Endothelial cell of umbilical vein (primary cell): ENCODE measurements around the gene BTBD2.

Experiments used
- POLR2AphosphoS5 ChIP-seq: IDR thresholded peaks from 2 replicates; pipeline ENCODE4 v1.6.1; 2012; ENCODE audit warnings: low read depth, mild to moderate bottlenecking, control low read depth, low read length, moderate library complexity; ENCODE audit not compliant: insufficient read depth
- TF ChIP-seq, protein P1 (sequence below), 2 donors: IDR thresholded peaks; 1 replicate in 1 of 2; 2 replicates in 1 of 2; pipeline ENCODE4 v1.5.1; 2011; ENCODE audit warnings: low read length in 2 of 2, mild to moderate bottlenecking in 2 of 2, moderate library complexity in 2 of 2, control low read depth in 1 of 2, inconsistent platforms in 1 of 2, low read depth in 1 of 2; ENCODE audit not compliant: insufficient read depth in 1 of 2; ENCODE audit errors: extremely low read depth in 1 of 2

DNA sequence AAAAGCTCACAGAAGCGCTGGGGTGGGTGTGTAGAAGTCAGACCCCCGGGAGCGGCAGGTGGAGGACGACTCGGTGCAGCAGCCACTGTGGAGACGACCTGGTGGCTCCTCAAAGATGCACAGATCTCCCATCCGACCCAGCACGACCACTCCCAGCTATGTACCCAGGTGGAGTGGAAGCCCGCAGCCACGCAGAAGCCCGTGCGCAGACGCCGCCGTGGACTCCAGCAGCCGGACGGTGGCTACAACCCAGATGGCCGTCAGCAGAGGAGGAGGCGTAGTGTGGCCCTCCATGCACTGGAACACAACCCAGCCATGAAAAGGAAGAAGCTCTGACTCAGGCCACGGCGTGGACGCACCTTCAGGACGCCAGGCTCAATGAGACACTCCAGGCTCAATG is 52.8 kb downstream of the BTBD2 start:
- TF ChIP-seq, protein P1, sequence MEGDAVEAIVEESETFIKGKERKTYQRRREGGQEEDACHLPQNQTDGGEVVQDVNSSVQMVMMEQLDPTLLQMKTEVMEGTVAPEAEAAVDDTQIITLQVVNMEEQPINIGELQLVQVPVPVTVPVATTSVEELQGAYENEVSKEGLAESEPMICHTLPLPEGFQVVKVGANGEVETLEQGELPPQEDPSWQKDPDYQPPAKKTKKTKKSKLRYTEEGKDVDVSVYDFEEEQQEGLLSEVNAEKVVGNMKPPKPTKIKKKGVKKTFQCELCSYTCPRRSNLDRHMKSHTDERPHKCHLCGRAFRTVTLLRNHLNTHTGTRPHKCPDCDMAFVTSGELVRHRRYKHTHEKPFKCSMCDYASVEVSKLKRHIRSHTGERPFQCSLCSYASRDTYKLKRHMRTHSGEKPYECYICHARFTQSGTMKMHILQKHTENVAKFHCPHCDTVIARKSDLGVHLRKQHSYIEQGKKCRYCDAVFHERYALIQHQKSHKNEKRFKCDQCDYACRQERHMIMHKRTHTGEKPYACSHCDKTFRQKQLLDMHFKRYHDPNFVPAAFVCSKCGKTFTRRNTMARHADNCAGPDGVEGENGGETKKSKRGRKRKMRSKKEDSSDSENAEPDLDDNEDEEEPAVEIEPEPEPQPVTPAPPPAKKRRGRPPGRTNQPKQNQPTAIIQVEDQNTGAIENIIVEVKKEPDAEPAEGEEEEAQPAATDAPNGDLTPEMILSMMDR (IDR thresholded peaks at IDR 0.05; ENCODE audit: extremely low read depth in 1 of 2, insufficient read depth in 1 of 2, low read depth in 1 of 2, low read length in 2 of 2), result no peak
- no peak for TF ChIP-seq POLR2AphosphoS5
